HUDEP-2 (cell line): Measurements from ENCODE around the gene PSMG4.

Source experiments
- DNase-seq, 76 experiments: peaks; one replicate each; lab custom pipeline; 2025; ENCODE audit not compliant: unreplicated experiment in 76 of 76; lab: John Stamatoyannopoulos, UW

Gene PSMG4

GRCh38 chr6:3258720-3259490 lies at the start of gene PSMG4:
PSMG4 (plus strand) TSS chr6:3258947; CDS start chr6:3259023, 76 bp downstream.
- DNase-seq: peak in 75 of 76 experiments; percentile 53 to 99 (median 94)

- peak in 60 of 76 experiments; percentile 20 to 87 (median 54) for DNase-seq
These were observed 49.4 kb upstream of the PSMG4 start for GRCh38 chr6:3209114-3210023.

DNA sequence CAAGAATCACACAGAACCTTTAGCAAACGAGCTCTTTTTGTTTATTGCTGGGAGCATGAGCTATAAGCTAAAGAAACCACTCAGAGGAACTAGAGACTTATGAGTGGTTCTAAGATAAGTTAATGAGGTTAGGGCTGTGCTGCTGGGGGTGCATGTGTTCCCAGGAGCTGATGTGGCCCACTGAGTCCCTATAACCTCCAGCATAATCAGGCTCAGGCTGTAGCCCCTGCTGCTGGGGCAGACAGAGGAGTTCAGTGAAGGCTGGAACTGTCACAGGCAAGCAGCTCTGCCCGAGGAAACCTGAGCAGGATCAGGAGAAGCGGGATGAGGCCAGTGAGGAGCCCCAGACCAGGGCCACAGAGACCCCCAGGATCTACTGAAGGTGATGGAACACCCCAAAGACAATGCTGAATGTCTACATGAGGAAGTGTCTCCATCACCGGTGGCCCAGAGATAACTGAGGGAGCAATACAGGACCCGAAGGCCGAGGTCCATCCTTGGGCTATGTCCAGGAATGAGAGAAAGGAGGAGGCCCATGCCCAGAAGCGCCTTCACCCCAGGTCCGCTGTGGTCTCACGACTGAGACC lies 48.6 kb upstream of the PSMG4 start:
- DNase-seq: peak in 1 of 76 experiments; percentile 37

DNA sequence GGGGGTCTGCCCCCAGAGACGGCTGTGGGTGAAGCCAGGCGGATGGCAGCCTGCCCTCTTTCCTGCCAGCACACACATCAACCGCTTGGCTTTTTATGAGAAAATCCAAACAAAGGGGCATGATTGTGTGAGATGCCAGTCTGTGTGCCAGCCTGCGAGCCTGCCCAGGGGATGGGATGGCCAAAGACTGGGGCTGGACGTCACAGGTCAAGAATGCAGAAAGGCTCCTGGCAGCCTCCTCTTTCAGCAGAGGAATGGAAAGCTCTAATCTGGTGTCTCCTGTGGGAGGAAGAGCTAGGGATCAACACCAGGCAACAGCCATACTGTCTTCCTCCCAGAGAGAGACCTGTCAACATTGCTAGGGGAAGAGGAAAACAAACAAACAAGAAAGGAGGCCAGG lies 47.1 kb upstream of the PSMG4 start:
- DNase-seq: no peak

- no peak for DNase-seq
These were observed 46.5 kb upstream of the PSMG4 start for GRCh38 chr6:3212261-3212660.

DNA sequence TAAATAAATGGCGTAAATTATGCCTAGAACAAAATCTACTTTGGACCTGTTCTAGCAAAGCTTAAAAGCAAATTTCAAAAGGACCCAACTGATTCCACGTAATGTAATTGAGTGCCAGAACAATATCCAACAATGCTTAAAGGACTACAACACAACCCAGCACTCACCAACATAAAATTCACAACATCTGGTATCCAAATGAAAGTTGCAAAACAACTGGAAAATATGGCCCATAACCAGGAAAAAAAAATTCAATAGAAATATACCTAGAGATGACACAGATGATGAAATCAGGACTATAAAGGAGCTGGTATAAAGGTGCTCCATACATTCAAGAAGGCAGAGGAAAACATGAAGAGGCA lies 45.4 kb upstream of the PSMG4 start:
- DNase-seq: no peak

DNA sequence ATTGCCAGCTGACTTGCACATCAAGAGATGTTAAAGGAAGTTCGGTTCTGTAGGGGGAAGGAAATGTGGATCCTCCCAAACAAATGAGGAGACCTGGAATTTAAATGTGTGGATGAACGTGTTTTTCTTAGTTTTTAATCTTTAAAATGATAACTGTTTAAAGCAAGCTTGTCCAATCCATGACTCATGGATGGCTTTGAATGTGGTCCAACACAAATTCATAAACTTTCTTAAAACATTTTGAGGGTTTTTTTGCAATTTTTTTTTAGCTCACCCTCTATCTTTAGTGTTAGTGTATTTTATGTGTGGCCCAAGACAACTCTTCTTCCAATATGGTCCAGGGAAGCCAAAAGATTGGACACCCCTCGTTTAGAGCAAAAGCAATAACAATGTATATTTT lies 43.8 kb upstream of the PSMG4 start:
- no peak for DNase-seq

GRCh38 chr6:3217286-3217685 lies 41.5 kb upstream of the PSMG4 start:
- DNase-seq: no peak

GRCh38 chr6:3218266-3218665 lies 40.5 kb upstream of the PSMG4 start:
- DNase-seq: no peak

DNA sequence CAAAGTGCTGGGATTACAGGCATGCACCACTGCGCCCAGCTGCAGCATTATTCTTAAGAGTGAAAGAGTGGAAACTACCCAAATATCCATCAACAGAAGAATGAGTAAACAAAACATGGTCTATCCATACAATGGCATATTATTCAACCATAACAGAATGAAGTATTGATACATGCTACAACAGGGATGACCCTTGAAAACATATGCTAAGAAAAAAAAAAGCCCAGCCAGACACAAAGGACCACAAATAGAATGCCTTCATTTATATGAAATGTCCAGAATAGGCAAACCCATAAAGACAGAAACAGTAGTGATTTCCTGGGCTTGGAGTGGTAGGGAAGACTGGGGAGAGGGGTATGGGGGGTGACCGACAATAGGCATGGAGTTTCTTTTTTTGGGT lies 38.4 kb upstream of the PSMG4 start:
- no peak for DNase-seq

DNA sequence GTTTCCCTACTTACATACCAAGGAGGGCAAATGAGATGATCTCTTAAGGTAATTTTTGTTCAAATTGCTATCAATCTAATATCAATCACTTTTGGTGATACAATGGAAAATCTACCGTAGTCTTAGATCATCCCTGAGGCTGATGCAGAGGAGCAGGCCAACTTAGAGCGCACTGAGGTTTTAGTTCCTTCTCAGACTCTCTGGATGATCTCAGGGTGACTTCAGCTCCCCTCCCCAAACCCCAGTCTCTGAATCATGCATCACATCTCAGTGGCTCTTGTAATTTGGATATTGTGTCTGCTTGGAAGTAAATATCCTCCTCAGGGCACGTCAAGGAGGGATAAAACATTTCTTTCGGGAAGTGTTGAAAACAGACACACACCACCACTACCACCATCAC lies 37.2 kb upstream of the PSMG4 start:
- no peak for DNase-seq

- no peak for DNase-seq
These were observed 36.2 kb upstream of the PSMG4 start for GRCh38 chr6:3222506-3223038.

DNA sequence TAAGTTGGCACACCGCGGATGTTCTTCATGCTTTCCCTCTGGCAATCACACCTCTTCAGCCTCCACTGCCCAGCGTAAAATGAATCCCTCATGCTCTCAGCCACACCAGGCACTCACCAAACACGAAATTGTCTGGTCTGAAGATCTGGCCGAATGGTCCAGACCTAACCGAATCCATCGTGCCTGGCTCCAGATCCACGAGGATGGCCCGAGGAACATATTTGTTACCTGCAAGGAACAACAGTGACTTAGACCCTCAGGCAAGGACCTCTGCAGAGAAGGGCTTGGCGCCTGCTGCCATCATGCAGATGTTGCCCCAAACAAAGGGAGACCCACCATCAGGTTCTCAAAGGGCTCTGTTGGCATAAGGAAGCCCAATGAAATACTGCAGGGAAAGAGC lies 32.7 kb upstream of the PSMG4 start:
- DNase-seq: no peak

DNA sequence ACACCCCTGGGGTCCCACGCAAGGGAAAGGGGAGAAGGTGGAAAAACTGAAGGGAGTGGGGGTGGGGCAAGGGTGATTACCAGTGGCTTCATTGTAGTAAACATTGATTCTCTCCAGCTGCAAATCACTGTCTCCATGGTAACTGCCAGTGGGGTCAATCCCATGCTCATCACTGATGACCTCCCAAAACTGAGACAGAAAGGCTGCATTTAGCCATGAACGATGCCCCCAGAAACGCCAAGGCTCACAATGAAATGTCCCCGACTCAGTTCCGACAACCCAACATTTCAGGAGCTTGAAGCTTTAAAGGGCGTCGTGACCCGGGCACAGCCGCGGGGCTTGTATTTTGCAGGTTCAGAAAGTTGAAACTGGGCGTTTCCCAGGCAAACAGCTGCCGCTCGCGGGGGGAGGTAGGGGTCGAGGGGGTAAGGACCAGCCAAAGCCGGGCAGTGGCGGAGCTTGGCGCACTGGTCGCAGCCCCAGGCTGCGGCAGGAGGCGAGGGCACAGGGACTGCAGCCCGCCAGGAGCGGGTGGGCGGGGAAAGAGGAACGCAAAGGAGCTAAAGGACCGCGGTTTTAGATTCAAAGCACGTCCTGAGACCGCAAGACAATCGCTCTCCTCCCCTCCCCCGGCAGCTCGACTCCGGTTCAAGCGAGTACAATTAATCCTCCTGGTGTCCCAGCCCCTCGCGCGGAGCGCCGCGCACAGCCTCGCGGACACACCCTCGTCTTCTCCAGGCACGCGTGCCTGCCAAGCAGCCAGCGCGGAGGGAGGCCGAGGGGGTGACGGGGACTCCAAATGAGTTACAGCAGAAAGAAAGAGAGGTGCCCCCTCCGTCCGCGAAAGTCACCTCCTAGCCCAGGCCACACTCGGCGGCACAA lies 32.0 kb upstream of the PSMG4 start:
- peak in 14 of 76 experiments; percentile 21 to 46 (median 29) for DNase-seq

GRCh38 chr6:3227363-3228045 lies 31.2 kb upstream of the PSMG4 start, which contains the start of gene TUBB2B:
TUBB2B (minus strand) TSS chr6:3227653; CDS start chr6:3227543, 110 bp downstream.
- no peak for DNase-seq

GRCh38 chr6:3228046-3228671 lies 30.6 kb upstream of the PSMG4 start:
- DNase-seq: peak in 1 of 76 experiments; percentile 16

DNA sequence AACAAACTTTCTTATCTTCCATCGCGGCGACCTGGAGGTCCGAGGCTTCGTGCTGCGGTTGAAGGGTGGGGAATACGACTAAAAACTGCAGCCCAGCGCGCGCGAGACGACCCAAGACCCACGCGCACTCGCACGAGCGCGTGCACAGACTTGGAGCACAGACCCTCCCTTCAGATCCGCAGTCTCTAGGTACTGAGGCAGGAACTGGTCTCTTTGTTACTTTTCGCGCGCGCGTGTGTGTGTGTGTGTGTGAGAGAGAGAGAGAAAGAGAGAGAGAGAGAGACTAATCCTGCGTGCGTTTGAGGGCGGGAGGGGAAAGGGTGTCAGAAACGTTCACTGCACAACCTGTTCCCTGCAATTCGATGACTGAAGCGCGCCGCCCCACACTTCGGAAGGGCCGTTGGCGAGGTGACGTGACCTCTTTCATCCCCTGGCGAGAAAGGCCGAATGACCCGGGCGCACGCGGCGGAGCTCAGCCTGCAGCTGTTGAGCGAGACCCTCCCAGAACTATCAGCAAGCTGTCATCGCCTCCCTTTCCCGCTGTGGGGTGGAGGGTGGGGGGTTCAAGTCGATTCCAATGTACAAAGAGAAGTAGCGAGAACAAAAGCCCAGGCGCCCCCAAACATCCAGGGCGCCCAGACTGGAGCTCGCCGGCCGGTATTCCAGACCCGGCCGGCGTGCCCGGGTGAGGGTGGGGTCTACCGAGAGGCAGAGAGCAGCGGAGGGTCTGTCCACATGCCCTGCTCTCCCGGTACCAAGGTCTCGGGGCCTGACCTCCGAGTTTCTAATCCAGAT lies 29.8 kb upstream of the PSMG4 start:
- DNase-seq: no peak

- DNase-seq: no peak
These were observed 29.1 kb upstream of the PSMG4 start for GRCh38 chr6:3229566-3230178.
